GM19468 (cell line): ENCODE data around the gene FREY1.

ENCODE experiments used
- ATAC-seq: cut with Tn5 transposase; IDR thresholded peaks from one replicate; pipeline ENCODE4 v1.9.1; 2021; ENCODE audit warnings: mild to moderate bottlenecking, moderate library complexity, moderate number of reproducible peaks; ENCODE audit not compliant: unreplicated experiment; ENCODE audit errors: extremely low read depth

Gene FREY1

GRCh38 chr11:45879803-45880686 is 27.0 kb downstream of the FREY1 start:
- ATAC-seq = no peak

DNA sequence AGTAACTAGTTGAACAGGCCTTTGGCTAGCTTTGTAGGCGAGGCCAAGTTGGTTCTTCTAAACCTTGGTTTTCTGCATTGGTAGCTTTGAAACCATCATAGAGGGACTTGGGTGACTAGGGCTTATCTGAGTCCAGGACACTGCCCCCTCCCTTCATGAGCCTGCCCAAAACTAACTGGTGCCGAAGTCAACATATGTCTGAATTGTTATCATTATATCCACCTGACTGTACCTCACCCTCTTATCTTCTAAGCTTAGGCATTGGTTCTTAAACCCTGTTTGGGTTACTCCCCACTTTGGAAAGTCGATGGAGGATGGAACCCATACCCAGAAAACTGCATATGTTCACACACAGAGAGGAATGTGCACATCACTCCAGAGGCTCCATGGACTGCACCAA is 29.2 kb downstream of the FREY1 start:
- no peak for ATAC-seq

DNA sequence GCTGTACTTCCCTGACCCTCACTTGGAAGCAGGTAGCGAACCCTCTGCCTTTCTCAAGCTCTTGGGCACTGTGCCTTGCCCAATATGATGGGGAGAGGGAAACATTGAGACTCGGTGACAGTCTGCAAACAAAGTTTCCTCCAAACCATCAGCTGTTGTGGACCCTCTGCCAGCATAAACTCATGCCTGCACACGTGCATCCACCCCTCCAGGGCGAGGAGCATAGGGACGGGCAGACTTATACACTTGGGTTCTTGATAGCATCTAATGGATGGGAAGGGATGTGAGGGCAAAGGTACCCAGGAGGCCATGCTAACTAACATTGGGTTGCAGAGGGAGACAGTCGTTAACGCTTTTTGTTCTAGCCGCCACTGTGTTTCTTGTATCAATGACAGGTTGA is 29.9 kb downstream of the FREY1 start:
- ATAC-seq = no peak

- no peak for ATAC-seq
Measured at GRCh38 chr11:45876401-45876800, 30.7 kb downstream of the FREY1 start.

GRCh38 chr11:45872651-45873356 is 34.3 kb downstream of the FREY1 start:
- no peak for ATAC-seq

DNA sequence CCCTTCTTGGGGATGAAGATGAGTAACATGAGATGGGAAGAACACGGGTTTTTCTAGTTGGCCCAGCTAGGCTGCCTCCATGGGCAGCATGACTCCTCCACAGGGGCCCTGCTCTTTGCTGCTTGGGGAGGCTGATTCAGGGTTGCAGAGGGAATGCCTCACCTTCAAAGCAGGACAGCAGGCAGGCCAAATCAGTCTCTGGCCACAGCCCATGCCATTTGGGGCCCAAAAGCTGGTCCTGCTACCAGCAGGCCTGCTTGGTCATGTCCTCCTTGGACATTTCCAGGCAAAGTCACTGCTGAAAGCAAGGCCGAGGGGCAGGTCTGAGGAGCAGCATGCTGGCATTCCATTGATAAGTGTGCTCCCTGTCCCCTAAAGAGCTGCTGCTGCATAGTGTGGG is 35.4 kb downstream of the FREY1 start:
- ATAC-seq = no peak

- no peak for ATAC-seq
Measured at GRCh38 chr11:45870706-45871105, 36.4 kb downstream of the FREY1 start.

- ATAC-seq = no peak
Measured at GRCh38 chr11:45869551-45869950, 37.5 kb downstream of the FREY1 start.

DNA sequence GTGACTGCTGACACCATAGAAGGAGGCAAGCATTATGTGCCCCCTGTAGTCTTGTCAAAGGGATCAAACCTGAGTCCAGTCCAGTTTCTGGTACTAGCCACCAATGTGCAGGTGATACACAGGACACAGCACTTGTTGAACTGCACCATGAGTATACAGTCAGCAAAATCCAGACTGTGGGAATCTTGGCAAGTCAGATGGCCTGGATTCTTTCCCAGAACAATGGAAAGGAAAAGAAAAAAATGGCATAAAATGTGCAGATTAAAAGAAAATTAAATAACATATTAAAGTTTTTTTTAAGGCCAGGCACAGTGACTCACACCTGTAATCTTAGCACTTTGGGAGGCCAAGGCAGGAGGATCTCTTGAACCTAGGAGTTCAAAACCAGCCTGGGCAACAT is 43.0 kb downstream of the FREY1 start:
- ATAC-seq = no peak

GRCh38 chr11:45860764-45861510 is 46.1 kb downstream of the FREY1 start:
- ATAC-seq = no peak

- no peak for ATAC-seq
Measured at GRCh38 chr11:45860348-45860747, 46.7 kb downstream of the FREY1 start.

GRCh38 chr11:45859661-45860140 is 47.4 kb downstream of the FREY1 start:
- ATAC-seq = no peak

- no peak for ATAC-seq
Measured at GRCh38 chr11:45858751-45859398, 48.2 kb downstream of the FREY1 start.

GRCh38 chr11:45857961-45858474 is 49.1 kb downstream of the FREY1 start:
- ATAC-seq = no peak
